ENCODE data around the gene FSTL3. TPM values are rescaled to one million over a fixed set of nuclear protein-coding genes. Genes with fewer than 3 reads are reported as not detected.

Gene FSTL3
- total and polyA plus RNA-seq, 2 of the 13 experiments (the other 11 are each of a cell fraction or from before 2014, with no cell fraction given): 13.5 to 15.6 TPM

GRCh38 chr19:658916-659839 is 17.0 kb upstream of the FSTL3 start (continued):
- TF ChIP-seq HNRNPL (IDR thresholded peaks at IDR 0.05; ENCODE audit: low read depth, low read length) (0 out of 2 replicates have a peak, but pooled peaks have one; percentile 28), ZBTB33 (CRISPR knock-in tag; IDR thresholded peaks at IDR 0.05) (0 out of 2 replicates have a peak, but pooled peaks have one; percentile 22), RFX3 (CRISPR knock-in tag; IDR thresholded peaks at IDR 0.05) (no peak), ELK4 (CRISPR knock-in tag; IDR thresholded peaks at IDR 0.05; ENCODE audit: borderline replicate concordance) (no peak), AKAP8 (CRISPR knock-in tag; IDR thresholded peaks at IDR 0.05) (0 out of 2 replicates have a peak, but pooled peaks have one; percentile 53), HMGXB3 (CRISPR knock-in tag; IDR thresholded peaks at IDR 0.05; ENCODE audit: borderline replicate concordance) (no peak), ASH2L (IDR thresholded peaks at IDR 0.05; ENCODE audit: insufficient read length, low read depth, low read length) (no peak), RBFOX2 (IDR thresholded peaks at IDR 0.05; ENCODE audit: low read depth, low read length) (peak; percentile 62; the same call in 1 of the 2 replicates), SP140L (CRISPR knock-in tag; IDR thresholded peaks at IDR 0.05; ENCODE audit: borderline replicate concordance) (no peak), ZBTB7B (CRISPR knock-in tag; IDR thresholded peaks at IDR 0.05) (no peak), ZNF484 (CRISPR knock-in tag; IDR thresholded peaks at IDR 0.05; ENCODE audit: borderline replicate concordance, low read depth) (no peak), ZBTB26 (CRISPR knock-in tag; IDR thresholded peaks at IDR 0.05; ENCODE audit: borderline replicate concordance) (no peak), KLF13 (CRISPR knock-in tag; IDR thresholded peaks at IDR 0.05) (no peak), ZC3H4 (CRISPR knock-in tag; IDR thresholded peaks at IDR 0.05; ENCODE audit: borderline replicate concordance) (no peak), NBN (conservative IDR thresholded peaks at IDR 0.05) (no peak), MZF1 (CRISPR knock-in tag; IDR thresholded peaks at IDR 0.05; ENCODE audit: borderline replicate concordance) (no peak), ZNF282 (IDR thresholded peaks at IDR 0.05; ENCODE audit: partially characterized antibody) (no peak), GMEB2 (CRISPR knock-in tag; IDR thresholded peaks at IDR 0.05; ENCODE audit: low read depth) (no peak)

All from HepG2 (cell line).